Stimulated activated CD4-positive, alpha-beta T cell treated with anti-CD3 and anti-CD28 coated beads, TNF-alpha, amount 100 ng/mL, for 1 hour (primary cell): Measurements from ENCODE around the gene PITHD1.
A peak's percentile ranks its signal among the peaks of the same experiment; 100 is the strongest.
"Not testable (repeated sequence)": the region's sequence is repeated elsewhere in the genome, so short reads cannot be mapped to it uniquely, and the experiment has no call there.

ENCODE experiments used
- DNase-seq, 3 donors: peaks; one replicate each; pipeline ENCODE4 v3.0.0-alpha.2; 2020; ENCODE audit warnings: low read depth in 3 of 3, low spot score in 1 of 3

Gene PITHD1

DNA sequence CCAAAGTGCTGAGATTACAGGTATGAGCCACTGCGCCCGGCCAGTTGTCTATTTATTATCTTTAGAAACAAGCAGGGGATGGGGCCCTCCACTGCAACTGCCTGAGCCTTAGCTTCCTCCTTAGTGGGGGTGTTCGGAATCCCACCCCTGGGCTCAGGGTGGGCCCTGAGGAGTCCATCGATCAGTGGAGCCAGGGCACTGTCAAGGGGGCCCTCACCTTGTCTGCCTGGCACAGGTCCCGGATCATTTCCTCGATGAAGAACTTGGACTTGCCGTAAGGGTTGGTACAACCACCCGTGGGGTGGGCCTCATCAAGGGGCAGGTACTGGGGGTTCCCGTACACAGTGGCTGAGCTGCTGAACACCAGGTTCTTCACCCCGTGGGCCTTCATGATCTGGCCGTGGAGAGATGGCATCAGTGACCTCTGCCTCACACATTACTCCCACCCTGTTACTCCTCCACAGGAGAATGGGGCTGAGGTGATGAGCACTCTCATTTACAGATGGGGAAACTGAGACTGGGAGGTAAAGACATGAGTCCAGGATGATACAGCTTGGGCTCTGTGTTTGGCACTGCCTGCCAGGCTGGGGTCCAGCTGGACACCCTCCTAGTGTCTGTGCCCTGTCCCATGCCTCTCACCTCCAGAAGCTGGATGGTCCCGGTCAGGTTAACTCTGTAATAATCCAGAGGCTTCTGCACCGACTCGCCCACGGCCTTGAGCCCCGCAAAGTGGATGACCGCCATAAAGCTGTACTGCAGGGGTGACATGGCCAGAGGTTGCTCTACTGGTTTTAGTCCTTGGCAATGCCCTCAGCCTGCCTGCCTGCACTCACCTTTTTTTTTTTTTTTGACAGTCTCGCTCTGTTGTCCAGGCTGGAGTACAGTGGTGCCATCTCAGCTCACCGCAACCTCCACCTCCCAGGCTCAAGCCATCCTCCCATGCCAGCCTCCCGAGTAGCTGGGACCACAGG, 19.5 kb downstream of the PITHD1 start:
- no peak for DNase-seq

DNA sequence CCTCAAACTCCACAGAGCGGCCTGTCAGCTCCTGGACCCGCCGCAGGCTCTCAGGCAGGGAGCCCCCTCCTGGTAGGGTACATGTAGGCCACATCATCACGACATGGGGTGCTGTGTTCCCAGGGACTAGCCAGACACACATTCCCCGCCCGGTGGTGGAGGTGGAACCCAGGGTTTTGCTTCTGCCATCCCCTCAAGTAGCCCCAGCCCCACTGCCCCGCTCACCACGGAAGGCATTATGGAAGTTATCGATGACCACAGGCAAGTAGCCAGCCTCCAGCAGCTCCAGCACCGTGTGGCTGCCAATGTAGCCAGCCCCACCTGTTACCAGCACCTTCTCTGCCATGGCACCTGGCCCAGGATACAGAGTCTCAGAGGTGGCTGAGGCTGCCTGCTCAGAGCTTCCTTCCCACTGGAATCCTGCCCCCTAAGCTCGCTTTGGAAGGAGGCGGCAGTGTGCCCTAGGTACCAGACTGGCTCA, 20.5 kb downstream of the PITHD1 start:
- no peak for DNase-seq

DNA sequence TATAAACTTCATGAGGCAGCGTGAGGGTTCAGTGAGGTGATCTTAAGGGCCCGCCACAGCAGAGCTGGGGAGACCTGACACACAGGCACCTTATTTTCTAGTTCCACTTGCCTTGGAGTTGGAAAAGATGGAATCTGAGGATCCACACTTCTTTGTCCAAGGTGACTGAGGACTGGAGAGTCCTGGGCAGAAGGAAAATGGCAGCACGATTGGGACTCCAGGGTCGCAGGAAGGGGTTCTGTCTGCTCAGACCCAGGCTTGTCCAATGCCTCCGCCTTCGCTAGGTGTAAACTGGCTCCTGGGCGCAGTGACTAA, 21.0 kb downstream of the PITHD1 start:
- no peak for DNase-seq

DNA sequence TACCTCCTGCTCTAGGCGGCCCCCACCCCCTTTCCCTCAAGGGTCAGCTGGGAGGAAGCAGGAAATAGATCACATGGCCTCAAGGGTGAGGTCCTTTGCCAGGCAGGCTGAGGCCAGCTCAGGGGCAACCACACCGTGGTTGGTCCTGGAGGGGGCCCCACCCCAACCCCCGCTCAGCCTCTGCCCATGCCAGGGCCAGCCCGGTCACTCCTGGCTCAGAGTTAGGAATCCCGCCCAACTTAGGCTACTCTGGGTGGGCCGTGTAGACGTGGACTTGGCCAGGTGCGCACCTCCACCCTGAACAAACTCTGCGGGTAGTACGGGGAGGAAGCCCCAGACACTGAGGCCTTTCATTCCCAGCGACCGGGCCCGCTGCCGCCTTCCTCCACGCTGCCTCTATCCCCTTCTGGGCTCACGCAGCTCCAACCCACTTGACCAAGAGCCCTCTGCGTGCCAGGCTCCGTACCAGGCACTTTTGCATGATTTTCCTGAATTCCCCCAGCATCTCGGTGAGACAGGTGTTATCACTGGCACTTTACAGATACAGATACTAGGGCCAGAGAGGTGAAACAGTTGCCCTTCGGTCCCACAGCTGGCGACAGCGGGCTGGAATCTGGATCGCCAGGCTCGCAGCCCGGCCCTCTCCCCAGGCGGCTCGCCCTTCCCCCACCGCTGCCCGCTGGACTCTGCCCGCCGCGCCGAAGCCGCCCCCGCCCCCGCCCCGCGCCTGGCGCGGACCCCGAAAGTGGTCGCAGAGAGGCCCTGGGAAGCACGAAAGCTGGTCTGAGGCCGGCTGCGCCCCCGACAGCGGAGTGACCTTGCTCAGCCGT, 21.6 kb downstream of the PITHD1 start:
- DNase-seq, result no peak

DNA sequence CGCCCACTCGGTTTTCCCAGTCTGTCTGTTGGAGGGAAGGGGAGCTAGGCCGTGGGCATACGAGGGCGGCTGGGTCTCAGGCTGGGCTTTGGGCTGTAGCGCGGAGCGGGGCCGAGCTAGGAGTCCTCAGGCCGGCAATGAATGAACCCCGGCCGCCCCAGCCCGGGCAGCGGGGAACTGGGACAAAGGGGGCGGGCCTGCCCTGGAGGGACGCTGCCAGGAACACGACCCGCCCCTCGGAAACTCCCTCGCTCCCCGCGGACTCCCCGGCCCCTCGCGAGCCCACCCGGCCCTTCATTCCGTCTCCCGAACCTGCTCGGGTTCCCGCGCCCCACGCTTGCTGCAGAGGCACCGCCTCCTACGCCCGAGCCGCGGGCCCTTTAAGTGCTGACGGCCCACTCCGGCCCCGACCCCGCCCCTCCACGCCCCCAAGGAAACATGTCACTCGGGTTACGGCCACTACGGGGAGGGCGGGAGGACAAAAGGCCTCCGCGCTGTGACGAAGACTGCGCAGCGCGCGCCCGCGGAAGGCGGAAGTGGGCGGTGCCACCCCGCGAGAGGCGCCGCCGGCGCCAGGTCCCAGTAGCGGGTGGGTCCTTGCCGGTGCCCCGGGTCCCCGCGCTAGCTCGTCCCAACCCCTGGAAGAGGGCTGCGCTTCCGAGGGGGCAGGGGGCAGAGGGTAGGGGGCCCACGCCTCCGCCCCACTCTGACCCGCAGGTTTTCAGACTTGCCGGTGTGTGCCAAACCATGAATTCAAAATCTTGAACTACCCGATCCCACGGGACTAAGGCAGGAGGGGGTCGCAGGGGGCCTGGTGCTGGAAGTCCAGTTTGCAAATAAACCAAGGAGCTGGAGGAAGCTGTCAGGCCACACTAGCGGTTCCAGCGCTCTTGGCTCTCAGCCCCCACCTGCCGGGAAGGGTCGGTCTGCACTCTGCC, 22.5 kb downstream of the PITHD1 start, which contains the start of gene GALE:
Gene GALE, minus strand, starts transcription at position 355 of the 938 bp plus-strand sequence. CDS start 1,747 bp downstream, outside the sequence.
- peak; percentile 91 to 97 (median 92) for DNase-seq

DNA sequence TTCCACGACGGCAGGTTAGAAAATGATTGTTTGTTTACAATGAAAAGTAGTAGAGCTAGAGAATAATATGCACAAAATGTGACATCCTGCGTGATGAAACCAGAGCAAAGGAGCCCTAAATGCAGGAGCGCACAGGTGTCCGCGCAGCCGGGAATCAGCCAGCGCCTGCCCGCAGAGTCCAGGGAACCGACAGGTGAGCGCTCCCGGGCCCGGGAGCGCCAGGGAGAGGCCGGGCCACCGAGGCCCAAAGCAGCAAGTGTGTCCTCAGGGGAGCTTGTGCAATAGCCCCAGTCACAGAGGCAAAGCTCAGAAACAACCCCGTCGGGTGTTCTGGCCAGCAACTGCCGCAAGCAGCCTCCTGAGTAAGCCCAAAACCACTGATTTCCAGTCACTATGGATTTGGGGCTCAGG, 23.1 kb downstream of the PITHD1 start:
- no peak for DNase-seq

DNA sequence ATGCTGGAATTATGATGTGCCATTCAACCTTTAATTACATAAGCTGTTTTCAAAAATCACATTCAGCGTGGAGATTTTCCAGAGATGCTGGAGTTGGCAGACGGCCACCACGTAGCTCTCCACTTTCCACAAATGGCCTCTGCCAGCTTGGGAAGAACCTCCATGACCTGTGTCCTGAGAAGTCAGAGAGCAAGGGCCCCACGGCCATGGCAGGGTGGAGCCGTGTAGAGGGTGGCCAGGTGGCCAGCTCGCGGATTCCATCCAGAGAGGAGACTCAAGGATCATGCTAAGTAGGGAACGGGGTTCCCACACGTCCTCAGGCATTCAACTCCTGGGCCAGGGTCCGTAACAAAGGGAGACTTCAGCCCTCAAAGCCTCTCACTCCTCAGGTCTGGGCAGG, 23.7 kb downstream of the PITHD1 start:
- no peak for DNase-seq

DNA sequence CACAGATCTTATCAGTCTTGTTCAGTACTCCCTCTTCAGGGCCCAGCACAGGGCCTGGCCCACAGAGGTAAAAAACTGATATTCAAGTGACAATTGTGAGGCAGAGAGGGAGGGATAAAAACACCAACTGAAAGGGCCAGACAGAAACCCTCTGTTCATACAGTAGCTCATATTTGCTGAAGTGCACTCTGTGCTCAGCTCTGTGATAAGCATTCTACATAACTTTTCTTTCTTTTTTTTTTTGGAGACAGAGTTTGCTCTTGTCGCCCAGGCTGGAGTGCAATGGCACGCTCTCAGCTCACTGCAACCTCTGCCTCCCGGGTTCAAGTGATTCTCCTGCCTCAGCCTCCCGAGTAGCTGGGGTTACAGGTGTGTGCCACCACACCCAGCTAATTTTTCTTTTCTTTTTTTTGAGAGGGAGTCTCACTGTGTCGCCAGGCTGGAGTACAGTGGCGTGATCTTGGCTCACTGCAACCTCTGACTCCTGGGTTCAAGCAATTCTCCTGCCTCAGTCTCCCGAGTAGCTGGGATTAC, 24.7 kb downstream of the PITHD1 start:
- DNase-seq, result not testable (repeated sequence)

DNA sequence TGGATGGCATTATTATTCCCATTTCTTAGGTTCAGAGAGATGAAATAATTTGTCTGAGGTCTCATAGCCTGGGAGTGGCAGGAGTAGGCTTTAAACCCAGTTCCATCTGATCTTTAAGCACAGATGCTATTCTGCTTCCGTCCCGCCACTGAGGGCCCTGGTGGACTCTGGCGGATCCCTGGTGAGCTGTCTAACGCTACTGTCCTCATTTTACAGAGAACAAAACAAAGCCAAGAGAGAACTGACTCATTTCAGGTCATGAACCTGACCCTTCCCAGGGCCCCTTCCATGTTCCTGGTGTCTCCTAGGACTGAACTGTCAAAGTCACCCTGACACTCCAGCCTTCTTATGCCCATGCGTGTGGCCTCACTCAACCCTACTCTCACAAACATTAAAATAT, 25.5 kb downstream of the PITHD1 start:
- no peak for DNase-seq

DNA sequence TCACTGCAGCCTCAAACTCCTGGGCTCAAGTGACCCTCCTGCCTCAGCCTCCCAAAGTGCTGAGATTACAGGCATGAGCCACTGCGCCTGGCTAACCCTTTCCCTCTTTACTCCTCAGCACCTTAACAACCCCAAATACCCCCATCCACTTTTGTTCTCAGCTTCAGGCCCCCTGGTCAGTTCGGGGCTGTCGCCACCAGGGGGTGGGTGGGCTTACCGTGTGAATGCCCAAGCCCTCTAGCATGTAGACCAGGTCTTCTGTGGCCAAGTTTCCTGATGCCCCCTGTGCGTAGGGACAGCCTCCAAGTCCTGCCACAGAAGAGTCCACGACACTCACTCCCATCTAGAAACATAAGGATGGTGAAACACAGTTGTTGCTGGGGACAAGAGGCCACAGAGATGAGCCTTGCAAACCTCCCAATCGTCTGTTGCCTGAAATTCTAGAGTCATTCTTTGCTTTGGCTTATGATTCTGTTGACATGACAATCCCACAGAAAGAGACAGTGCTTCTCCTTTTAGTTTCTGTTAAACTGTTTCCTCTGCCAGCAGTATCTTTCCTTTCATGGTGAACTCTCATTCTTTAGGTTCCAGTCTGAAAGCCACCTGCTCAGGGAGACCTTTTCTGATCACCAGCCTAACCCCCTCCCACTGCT, 26.1 kb downstream of the PITHD1 start:
- DNase-seq, result no peak

DNA sequence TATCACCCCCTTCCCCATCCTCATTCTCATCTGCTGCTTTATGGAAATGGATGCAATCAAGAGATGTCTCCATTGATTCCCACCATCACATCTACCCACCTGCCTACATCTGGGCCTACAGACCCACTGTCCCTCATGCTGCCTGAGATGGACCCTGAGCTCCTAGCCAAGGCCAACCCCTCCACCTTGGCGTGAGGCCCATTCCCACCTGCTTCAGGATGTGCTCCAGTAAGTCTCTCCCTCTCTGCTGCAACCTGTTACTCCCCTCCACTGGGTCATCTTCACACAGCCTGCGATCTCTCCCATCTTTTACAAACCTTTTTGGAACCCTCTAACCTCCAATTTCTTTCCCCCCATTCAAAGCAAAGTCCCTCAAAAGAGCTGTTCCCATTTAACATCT, 26.8 kb downstream of the PITHD1 start:
- no peak for DNase-seq

DNA sequence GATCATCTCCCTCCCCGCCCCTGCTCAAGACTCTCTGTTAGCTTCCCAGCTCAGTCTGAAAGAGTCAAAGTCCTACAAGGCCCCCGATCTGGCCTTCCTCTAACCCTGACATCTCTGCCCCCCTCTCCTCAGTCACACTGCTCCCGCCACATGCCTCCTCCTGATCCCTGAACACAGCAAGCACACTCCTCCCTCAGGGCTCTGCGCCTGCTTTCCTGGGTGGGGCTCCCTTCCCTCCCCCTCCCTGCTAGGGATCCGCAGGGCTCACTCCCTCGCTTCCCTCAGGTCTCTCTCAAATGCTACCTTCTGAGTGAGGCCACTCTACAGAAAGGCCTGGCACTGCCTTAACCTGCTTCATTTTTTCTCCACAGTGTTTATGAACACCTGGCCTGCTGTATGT, 28.1 kb downstream of the PITHD1 start:
- no peak for DNase-seq

DNA sequence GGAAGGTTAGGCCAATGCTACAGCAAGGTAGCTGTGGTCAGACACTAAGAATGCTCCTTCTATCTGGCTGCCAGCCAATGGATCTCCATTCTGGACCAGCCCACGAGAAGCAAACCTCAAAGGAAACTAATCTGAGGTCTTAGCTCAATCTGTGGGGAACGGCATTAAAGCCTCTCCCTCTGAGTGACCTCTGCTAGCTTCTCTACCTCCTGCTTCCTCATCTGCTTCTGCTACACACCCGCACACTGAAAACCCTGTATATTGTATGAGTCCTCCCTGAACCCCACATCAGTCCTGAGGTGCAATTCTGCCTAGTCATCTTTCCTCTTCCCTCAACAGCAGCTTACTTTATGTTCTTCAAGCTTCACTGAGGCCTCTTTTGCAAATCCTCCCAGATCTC, 29.2 kb downstream of the PITHD1 start:
- no peak for DNase-seq

DNA sequence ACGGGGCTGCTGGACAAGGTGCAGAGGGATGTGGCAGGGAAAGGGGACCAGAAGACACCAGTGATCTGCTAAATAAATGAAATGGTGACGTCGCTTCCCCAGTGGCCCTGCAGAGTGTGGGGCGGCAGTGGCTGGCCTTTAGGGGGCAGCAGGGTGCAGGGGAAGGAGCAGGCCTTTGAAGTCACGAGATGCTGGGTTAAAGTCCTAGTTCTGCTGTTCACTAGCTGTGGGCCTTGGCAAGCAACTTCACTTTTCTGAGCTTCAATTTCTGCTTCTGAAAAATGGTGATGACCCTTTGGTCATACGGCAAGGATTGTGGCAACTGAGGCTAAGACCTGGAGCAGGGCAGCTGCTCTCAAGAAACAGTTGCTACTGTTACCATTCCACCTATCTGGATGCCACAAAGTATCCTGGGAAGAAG, 31.5 kb downstream of the PITHD1 start:
- DNase-seq, result peak; percentile 59 to 65 (median 60)

DNA sequence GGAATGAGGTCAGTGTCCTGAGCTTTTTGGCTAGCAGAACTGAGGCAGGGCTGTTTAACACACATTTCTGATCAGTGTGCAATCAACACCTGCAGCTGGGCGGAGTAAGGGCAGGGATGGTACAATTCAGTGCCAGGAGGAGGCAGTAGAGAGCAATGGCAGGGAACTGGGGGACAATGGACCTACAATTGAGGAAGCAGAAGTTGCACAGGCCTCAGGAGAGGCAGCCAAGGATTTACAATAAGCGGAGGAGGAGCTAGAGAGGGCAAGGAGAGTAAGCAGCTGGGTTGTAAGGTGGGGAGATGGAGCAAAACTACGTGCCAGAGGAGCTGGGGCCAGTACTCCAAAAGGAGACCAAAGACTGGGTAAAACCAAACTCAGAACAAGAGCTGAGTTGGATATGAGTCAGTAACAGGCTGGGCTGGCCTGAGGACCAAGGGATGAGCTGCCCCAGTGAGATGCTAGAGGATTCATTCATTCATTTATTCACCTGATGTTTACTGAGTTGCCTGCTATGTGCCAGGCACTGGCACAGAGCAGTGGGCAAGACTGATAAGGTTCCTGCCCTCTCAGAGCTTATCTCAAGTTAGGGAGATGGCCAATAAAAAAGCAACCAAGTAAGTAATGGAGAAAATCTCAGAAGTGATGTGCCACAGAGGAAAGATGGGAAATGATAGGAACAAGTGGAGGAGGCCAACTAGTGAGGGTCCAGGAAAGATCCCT, 32.8 kb downstream of the PITHD1 start:
- peak in 1 of 3 donors; percentile 19 for DNase-seq

DNA sequence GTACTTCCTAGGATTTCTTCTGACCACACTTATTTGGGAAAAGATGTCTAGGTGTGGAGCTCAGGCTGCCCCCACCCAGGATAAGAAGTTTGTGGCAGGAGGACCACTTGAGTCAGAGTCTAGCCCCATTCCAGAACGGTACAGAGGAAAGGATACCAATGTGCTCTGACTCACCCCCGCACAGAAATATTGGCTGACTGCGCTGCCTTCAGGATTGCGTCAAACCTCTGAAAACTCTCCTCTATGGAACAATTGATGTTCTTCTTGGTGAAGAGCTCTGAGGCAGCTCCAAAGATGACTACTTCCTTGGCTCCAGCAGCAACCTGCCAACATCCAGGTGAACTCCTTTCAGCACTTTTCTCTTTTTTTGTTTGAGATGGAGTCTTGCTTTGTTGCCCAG, 35.8 kb downstream of the PITHD1 start:
- no peak for DNase-seq

DNA sequence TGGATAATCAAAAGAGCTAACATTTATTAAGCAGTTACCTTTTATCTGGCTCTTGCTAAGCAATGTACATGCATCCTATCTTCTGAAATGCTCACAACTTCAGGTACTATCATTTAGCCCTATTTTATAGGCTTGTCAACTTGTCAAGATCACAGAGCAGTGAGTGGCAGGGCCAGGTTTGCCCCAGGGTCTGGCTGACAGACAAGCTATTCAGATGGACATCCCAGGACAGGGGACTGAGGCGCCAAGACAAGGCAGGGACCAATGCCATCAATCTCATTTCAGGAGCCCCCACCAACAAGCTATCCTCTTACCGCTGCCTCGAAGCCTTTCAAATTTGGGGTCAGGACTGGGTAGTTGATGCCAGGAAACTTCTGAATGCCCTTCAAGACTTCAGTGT, 38.1 kb downstream of the PITHD1 start:
- no peak for DNase-seq

DNA sequence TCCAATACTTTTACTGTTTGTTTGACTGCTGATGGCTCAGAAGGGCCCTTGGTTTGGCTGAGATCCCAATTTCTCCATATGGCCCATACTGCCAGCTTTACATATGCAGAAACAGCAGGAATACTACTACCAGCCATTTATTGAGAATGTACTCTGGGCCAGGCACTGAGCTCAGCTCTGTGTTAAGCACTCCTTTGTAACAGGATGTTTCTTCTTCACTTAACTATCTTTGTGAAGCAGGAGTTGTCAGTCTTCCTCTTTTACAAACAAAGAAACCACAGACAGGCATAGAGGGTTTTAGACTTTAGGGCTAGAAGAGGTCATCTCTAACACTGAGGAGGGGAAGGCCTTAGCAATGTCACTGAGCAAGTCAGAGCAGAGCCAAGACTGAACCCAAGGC, 38.7 kb downstream of the PITHD1 start:
- no peak for DNase-seq

DNA sequence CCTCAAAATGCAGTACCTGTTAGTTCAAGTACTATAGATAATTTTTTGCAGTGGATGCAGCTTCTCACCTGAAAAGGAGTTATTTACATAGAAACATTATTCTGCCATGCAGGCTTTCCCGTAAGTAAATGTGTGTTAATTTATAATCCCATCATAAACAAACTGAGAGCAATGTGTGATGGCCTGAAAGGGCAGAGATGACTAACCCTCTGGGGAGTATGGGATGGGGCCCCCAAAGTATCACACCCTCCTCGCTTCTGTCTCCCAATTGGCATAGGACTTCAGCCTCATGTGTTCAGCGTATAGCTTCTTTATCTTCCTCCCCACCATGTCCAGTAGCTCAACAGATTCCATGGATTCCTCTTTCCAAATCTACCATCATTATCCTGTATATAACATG, 39.4 kb downstream of the PITHD1 start:
- DNase-seq, result no peak
